SHP77 treated with DMSO at 0.1 percent for 48 hours (cell line): ENCODE measurements around the gene FMNL1.
"Not testable (repeated sequence)": the region's sequence is repeated elsewhere in the genome, so short reads cannot be mapped to it uniquely, and the experiment has no call there.

Experiments
- DNase-seq: peaks from one replicate; lab custom pipeline; 2025; lab: John Stamatoyannopoulos, UW

The FMNL1 gene, protein sequence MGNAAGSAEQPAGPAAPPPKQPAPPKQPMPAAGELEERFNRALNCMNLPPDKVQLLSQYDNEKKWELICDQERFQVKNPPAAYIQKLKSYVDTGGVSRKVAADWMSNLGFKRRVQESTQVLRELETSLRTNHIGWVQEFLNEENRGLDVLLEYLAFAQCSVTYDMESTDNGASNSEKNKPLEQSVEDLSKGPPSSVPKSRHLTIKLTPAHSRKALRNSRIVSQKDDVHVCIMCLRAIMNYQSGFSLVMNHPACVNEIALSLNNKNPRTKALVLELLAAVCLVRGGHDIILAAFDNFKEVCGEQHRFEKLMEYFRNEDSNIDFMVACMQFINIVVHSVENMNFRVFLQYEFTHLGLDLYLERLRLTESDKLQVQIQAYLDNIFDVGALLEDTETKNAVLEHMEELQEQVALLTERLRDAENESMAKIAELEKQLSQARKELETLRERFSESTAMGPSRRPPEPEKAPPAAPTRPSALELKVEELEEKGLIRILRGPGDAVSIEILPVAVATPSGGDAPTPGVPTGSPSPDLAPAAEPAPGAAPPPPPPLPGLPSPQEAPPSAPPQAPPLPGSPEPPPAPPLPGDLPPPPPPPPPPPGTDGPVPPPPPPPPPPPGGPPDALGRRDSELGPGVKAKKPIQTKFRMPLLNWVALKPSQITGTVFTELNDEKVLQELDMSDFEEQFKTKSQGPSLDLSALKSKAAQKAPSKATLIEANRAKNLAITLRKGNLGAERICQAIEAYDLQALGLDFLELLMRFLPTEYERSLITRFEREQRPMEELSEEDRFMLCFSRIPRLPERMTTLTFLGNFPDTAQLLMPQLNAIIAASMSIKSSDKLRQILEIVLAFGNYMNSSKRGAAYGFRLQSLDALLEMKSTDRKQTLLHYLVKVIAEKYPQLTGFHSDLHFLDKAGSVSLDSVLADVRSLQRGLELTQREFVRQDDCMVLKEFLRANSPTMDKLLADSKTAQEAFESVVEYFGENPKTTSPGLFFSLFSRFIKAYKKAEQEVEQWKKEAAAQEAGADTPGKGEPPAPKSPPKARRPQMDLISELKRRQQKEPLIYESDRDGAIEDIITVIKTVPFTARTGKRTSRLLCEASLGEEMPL

GRCh38 chr17:45221081-45222013 lies at the start of gene FMNL1:
FMNL1 (plus strand) TSS chr17:45221885; CDS start chr17:45222125, 240 bp downstream.
- DNase-seq, result no peak

- no peak for DNase-seq
These were observed 49.5 kb upstream of the FMNL1 start for GRCh38 chr17:45172232-45172540.

- DNase-seq, result peak; percentile 70
These were observed 49.0 kb upstream of the FMNL1 start for GRCh38 chr17:45172541-45173286.

- no peak for DNase-seq
These were observed 45.9 kb upstream of the FMNL1 start for GRCh38 chr17:45175759-45176115.

- no peak for DNase-seq
These were observed 44.1 kb upstream of the FMNL1 start for GRCh38 chr17:45177563-45177962.

DNA sequence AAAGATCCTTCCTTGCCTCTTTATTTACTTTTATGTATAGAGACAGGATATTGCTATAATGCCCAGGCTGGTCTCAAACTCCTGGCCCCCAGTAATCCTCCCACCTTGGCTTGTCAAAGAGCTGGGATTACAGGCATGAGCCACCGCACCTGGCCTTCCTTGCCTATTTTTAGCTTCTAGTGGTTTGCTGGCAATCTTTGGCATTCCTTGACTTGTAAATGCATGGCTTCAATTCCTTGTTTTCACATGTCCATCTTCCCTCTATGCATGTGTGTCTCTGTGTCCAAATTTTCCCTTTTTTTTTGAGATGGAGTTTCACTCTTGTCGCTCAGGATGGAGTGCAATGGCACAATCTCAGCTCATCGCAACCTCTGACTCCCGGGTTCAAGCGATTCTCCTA lies 37.5 kb upstream of the FMNL1 start:
- no peak for DNase-seq

GRCh38 chr17:45186801-45187354 lies 34.8 kb upstream of the FMNL1 start:
- DNase-seq, result no peak

DNA sequence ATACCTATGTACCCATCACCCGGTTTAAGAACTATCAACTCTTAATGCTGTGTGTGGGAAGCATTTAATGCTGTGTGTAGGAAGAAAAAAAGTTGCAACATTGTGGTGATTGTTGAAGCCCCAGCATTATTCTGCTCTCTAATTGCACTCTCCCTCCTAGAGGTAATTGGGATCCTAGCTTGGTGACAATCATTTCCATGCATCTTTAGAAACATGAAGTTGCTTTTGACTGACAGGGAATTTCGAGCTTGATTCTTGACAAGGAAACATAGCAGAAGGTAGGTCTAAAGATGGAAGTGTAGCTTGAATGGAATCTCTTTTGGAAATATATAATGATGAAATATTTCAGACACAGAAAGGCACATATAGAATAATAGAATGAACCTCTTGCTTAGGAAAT lies 32.7 kb upstream of the FMNL1 start:
- no peak for DNase-seq

- no peak for DNase-seq
These were observed 31.0 kb upstream of the FMNL1 start for GRCh38 chr17:45190503-45191255.

GRCh38 chr17:45195424-45195823 lies 26.3 kb upstream of the FMNL1 start:
- DNase-seq, result no peak

GRCh38 chr17:45197108-45197507 lies 24.6 kb upstream of the FMNL1 start:
- DNase-seq, result no peak

GRCh38 chr17:45197555-45198334 lies 23.9 kb upstream of the FMNL1 start:
- DNase-seq, result peak; percentile 60

- DNase-seq, result no peak
These were observed 21.0 kb upstream of the FMNL1 start for GRCh38 chr17:45200701-45201100.

DNA sequence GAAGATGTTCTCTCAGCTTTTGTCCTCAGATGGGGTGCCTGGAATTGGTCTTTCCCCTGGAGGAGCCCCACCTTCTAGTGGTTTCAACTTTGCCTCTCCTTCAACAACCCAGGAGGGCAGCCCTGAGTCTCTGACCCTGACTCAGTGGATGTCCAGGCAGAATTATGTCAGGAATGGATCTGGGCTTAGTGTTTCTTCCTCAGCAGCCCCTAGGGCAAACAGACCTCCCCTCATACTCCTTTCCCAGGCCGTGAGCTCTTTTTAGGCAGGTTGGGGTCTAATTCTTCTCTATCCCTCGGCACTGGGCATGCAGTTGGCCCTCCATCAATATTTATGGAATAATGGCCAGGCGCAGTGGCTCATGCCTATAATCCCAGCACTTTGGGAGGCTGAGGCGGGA lies 20.2 kb upstream of the FMNL1 start:
- no peak for DNase-seq

DNA sequence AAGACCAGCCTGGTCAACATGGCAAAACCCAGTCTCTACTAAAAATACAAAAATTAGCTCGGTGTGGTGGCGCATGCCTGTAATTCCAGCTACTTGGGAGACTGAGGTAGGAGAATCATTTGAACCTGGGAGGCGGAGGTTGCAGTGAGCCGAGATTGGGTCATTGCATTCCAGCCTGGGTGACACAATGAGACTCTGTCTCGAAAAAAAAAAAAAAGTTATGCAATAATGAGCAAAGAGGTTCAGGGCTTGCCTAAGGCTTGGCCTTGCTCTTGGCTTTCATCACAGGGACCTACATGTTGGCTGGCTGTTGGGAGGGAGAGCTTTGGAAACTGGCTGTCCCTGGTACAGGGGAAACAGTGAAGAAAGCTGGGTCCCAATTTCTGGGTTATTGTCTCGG lies 19.8 kb upstream of the FMNL1 start:
- DNase-seq, result not testable (repeated sequence)

DNA sequence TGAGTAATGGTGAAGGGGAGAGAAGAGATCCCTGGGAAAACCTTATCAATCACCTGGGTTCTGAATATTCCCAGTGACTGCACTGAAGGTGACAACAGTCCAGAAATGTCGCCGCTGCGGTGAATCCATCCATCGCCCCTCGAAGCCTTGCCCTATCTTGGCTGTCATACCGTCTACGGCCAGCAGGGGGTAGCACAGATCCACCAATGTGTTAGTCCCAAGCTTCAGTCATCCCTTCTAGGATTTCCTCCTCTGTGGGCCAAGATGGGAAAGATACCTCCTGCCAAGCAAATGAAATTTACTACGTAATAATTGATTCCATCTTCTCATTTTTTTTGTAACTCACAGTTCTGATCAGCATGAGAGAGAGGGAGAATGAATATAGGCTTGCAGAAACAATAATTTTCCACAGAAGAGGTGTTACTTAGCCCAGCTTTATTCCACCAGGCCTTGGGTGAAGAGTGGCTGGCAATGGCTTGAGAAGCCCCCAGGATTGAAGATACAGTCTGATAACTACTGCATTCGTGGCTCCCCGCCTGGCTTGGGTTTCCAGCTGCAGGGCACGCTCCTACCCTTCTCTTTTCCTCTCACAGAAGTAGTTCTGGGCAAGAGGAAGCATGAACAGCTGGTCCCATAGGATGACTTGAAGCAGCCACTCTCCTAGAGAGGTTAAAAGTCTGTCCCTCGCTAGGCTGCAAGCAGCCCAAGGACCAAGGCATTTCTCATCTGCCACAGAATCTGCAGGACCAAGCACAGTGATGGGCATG lies 2.6 kb upstream of the FMNL1 start:
- peak; percentile 46 for DNase-seq

DNA sequence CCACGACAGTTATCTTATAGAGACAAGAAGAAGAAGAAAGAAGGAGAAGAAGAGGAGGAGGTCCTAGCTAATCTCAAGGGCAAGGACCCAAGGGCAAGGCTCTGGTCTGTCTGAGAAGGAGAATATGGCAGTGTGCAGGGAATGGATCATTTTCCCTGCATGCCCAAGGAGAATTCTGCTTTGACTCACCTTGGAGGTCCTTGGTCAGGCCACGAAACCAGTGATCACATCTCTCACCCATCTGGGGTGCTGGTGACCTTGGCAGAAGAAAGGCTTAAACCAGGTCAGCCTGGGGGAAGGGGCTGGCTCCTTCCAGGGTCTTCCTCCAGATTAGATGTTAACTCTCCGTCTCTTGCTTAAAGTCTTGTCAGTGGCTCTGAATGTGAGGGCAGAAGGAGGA lies 1.6 kb upstream of the FMNL1 start:
- no peak for DNase-seq

DNA sequence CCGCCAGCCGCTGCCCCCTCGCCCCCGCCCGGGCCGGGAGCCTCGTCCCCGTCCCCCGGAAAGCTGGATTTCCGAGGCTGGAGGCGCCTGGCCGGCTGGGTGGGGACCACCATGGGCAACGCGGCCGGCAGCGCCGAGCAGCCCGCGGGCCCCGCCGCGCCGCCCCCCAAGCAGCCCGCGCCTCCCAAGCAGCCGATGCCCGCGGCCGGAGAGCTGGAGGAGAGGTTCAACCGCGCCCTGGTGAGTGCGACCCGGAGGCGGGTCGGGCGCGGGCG lies 266 bp downstream of the FMNL1 start:
- DNase-seq, result no peak
